VCaP (cell line): Measurements from ENCODE around the gene MYL7.

ENCODE experiments used
- H3K27ac ChIP-seq: fragments of 450-650 bp; 2 replicates; pipeline ENCODE4 v1.5.1; 2017
- TF ChIP-seq, protein P1 (sequence below): fragments of 450-650 bp; conservative IDR thresholded peaks from 2 replicates; pipeline ENCODE4 v1.5.1; 2017; ENCODE audit warnings: mild to moderate bottlenecking, moderate library complexity

MYL7 gene

DNA sequence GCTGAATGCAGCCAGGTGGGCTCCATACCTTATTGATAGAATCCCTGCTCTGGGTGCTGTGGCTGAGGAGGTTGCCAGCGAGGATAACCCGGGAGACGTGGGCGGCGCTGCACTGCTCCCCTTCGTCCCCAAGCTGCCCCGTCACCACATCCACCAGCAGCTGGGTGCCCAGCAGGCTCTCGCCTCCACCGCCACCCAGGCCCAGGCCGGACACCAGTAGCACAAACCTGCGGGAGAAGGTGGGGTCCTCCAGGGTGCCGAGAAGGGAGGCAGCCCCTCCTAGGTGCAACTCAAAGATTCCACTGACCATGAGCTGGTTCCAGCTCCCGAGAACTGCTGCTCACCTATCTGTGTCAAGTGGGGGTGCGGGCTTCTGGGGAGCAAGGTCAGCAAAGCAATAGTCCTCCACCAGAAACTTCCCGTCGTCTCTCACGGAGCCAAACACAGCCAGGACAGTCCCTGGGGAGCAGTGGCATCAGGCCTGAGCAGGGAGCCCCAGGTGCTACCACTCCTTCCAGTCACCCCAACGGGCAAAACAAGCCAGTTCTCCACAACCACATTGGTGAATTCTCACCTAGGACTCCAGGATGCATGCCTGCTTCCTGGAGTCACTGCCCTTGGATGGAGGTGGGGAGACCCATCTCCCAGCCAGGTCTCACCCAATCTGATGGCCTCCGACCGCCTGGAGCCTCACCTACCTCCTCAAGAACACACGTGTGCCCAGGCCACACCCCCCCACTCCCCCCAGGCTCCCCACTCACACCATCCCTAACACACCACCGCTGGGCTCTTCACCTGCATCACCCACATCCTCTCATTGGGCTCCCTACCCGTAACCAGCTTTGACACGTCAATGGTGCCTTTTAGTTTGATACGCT, 24.1 kb downstream of the MYL7 start:
- TF ChIP-seq, protein P1, sequence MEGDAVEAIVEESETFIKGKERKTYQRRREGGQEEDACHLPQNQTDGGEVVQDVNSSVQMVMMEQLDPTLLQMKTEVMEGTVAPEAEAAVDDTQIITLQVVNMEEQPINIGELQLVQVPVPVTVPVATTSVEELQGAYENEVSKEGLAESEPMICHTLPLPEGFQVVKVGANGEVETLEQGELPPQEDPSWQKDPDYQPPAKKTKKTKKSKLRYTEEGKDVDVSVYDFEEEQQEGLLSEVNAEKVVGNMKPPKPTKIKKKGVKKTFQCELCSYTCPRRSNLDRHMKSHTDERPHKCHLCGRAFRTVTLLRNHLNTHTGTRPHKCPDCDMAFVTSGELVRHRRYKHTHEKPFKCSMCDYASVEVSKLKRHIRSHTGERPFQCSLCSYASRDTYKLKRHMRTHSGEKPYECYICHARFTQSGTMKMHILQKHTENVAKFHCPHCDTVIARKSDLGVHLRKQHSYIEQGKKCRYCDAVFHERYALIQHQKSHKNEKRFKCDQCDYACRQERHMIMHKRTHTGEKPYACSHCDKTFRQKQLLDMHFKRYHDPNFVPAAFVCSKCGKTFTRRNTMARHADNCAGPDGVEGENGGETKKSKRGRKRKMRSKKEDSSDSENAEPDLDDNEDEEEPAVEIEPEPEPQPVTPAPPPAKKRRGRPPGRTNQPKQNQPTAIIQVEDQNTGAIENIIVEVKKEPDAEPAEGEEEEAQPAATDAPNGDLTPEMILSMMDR: no peak
- no peak overlapping the region for H3K27ac ChIP-seq

DNA sequence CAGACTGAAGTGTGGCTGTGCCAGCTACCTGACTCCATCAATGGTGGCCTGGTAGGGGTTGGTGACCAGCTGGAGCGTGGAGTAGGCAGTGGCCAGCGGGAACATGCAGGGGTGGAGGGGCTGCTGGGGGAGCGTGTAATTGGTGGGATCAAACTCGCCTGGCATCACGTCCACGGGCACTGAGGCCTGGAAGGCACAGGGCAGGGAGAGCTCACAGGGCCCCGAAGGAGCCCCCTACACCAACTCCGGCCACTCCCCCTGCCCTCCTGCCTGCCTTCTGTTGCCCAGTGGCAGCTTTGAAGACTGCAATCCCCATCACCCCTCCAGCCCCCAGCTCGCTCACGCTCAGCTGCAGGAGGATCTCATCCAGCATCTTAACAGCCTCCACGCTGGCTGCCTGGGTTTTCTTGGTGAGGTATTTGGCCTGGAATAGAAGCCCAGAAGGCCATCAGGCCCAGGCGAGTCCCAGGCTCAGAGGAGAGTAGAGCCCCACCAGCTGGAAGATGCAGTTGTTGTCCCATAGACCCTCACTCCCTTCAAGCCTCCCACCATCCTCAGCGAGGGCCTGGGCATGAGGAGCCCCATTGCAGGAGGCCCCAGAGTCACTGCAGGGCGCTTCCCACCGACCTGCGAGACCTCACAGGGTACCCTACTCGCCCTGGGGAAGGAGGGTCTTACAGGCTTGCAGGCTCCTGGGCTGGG, 24.9 kb downstream of the MYL7 start:
- TF ChIP-seq, protein P1: no peak
- no peak overlapping the region for H3K27ac ChIP-seq

DNA sequence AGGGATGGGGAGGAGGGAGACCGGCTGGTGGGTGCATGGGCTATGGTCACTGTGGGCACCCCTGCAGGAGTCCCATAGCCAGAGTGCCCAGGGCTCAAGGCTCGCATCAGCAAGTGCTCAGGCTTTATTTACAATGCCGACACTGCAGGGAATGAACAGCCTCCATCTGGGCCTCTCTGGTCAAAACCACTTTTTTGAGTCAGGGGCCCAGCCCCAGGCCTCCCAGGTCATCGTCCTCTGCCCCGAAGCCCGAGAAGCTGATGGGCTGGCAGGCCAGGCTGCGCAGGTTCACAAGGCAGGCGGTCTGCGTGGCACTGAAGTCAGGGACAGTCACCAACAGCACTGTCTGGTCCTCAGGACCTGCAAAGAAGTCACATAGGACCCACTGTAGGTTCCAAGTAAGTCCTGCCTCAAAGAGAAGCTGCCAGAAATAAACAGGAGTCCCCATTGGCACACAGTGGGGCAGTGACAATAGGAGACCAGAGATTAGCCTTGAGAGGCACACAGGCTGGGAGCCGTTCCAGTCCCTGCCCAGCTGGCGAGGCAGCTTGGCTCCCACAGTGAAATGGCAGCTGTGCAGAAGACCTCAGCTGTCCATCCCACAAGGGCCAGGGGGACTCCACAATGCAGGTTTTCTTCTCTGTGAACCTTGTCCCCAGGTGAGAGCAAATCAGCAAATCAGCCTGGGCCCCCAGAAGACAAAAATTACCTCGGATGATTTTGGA, 26.4 kb downstream of the MYL7 start:
- no peak overlapping the region for H3K27ac ChIP-seq
- TF ChIP-seq, protein P1: no peak

DNA sequence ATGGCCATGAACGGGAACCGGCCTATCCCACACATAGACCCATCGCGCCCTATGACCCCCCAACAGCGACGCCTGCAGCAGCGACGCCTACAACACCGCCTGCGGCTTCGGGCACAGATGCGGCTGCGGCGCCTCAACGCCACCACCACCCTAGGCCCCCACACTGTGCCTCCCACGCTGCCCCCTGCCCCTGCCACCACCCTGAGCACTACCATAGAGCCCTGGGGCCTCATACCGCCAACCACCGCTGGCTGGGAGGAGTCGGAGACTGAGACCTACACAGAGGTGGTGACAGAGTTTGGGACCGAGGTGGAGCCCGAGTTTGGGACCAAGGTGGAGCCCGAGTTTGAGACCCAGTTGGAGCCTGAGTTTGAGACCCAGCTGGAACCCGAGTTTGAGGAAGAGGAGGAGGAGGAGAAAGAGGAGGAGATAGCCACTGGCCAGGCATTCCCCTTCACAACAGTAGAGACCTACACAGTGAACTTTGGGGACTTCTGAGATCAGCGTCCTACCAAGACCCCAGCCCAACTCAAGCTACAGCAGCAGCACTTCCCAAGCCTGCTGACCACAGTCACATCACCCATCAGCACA, 27.3 kb downstream of the MYL7 start:
- H3K27ac ChIP-seq: no peak overlapping the region
- TF ChIP-seq, protein P1: no peak

DNA sequence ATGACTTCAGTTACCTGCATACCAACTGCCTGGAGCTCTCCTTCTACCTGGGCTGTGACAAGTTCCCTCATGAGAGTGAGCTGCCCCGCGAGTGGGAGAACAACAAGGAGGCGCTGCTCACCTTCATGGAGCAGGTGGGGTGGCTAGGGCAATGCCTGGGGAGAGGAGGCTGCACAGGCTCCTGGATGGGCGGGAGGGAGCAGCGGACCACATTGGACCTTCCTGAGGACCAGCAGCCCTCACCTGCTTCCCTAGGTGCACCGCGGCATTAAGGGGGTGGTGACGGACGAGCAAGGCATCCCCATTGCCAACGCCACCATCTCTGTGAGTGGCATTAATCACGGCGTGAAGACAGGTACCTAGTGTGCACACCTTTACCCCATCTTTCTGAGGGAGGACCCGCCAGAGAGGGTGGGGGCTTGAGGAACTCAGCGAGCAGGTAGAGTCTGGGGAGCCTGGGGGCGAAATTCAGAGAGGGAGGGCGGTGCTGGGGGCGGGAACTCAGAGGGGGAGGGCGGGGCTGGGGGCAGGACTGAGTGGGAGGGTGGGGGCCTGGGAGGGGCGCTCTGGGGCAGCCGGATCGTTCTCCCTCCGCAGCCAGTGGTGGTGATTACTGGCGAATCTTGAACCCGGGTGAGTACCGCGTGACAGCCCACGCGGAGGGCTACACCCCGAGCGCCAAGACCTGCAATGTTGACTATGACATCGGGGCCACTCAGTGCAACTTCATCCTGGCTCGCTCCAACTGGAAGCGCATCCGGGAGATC, 28.0 kb downstream of the MYL7 start:
- no peak overlapping the region for H3K27ac ChIP-seq
- TF ChIP-seq, protein P1: no peak

DNA sequence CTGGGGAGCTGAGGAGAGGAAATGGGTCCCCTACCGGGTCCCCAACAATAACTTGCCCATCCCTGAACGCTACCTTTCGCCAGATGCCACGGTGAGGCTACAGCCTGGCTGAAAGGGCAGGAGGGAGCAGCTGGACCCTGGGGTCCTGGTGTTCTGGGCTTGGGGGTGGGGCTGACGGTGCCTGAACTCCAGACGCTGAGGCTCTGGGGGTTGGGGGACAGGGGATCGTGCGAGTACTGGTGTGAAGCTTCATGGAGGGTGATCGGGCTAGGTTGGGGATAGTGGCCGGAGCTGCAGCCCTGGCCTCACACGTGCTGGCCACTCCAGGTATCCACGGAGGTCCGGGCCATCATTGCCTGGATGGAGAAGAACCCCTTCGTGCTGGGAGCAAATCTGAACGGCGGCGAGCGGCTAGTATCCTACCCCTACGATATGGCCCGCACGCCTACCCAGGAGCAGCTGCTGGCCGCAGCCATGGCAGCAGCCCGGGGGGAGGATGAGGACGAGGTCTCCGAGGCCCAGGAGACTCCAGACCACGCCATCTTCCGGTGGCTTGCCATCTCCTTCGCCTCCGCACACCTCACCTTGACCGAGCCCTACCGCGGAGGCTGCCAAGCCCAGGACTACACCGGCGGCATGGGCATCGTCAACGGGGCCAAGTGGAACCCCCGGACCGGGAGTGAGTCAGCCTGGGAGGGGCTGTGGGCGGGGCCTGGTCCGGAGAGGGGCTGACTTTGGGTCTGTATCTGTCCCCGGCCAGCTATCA, 28.7 kb downstream of the MYL7 start:
- TF ChIP-seq, protein P1: no peak
- H3K27ac ChIP-seq: no peak overlapping the region
